Effector memory CD8-positive, alpha-beta T cell (primary cell): Measurements from ENCODE around the gene HS3ST6.
"Not testable (repeated sequence)": the region's sequence is repeated elsewhere in the genome, so short reads cannot be mapped to it uniquely, and the experiment has no call there.

Source experiments
- ATAC-seq: fragments of 150-1000 bp; cut with Tn5 transposase; replicated peaks from 2 replicates; pipeline ENCODE4 v1.10.0; 2021; ENCODE audit warnings: mild to moderate bottlenecking, moderate library complexity
- DNase-seq, 3 experiments: peaks; one replicate each; pipeline ENCODE4 v3.0.0; 2021
- H3K27ac Mint-ChIP-seq, 2 donors: one replicate each; pipeline ENCODE4 v1.8.0; 2022; ENCODE audit warnings: mild to moderate bottlenecking in 2 of 2, mixed read lengths in 2 of 2, moderate library complexity in 2 of 2
- H3K27me3 Mint-ChIP-seq, 2 donors: one replicate each; pipeline ENCODE4 v1.8.0; 2022; ENCODE audit warnings: mixed read lengths in 2 of 2
- H3K36me3 Mint-ChIP-seq: one replicate; pipeline ENCODE4 v1.8.0; 2022; ENCODE audit warnings: mild to moderate bottlenecking, moderate library complexity, mixed read lengths; ENCODE audit not compliant: insufficient read depth
- H3K4me1 Mint-ChIP-seq, 2 donors: one replicate each; pipeline ENCODE4 v1.8.0; 2022; ENCODE audit warnings: low read depth in 2 of 2, mixed read lengths in 2 of 2
- H3K4me3 Mint-ChIP-seq, 2 donors: one replicate each; pipeline ENCODE4 v1.8.0; 2022; ENCODE audit warnings: mild to moderate bottlenecking in 2 of 2, mixed read lengths in 2 of 2, moderate library complexity in 2 of 2
- H3K9me3 Mint-ChIP-seq, 2 donors: one replicate each; pipeline ENCODE4 v1.8.0; 2022; ENCODE audit warnings: mixed read lengths in 2 of 2

HS3ST6 gene

GRCh38 chr16:1929105-1929504 is 10.9 kb upstream of the HS3ST6 start:
- Mint-ChIP-seq H3K27me3 (peaks cover 5 to 25% of the 10 kb centered on the region in 2 donors), H3K27ac (no peak overlapping the region)

GRCh38 chr16:1926271-1926670 is 8.1 kb upstream of the HS3ST6 start:
- Mint-ChIP-seq H3K27ac (no peak overlapping the region), H3K36me3 (peaks cover 2% of the 10 kb centered on the region), H3K4me1 (peaks cover 0 to 2% of the 10 kb centered on the region in 2 donors), H3K27me3 (peaks cover 25 to 45% of the 10 kb centered on the region in 2 donors), H3K4me3 (no peak overlapping the region), H3K9me3 (no peaks in the 10 kb centered on the region)
- no peak for DNase-seq
- no peak for ATAC-seq

More at GRCh38 chr16:1929105-1929504, 10.9 kb upstream of the HS3ST6 start:
- Mint-ChIP-seq H3K4me1 (peaks cover 0 to 2% of the 10 kb centered on the region in 2 donors), H3K36me3 (peaks cover 2% of the 10 kb centered on the region), H3K9me3 (no peaks in the 10 kb centered on the region), H3K4me3 (peak overlapping the region; percentile 66 to 73)
- ATAC-seq (peak; percentile 11), DNase-seq (no peak)

GRCh38 chr16:1924095-1924494 is 5.9 kb upstream of the HS3ST6 start:
- Mint-ChIP-seq H3K9me3 (no peaks in the 10 kb centered on the region), H3K27ac (no peak overlapping the region), H3K4me3 (no peak overlapping the region), H3K36me3 (peaks cover 2% of the 10 kb centered on the region), H3K27me3 (peaks cover 42 to 60% of the 10 kb centered on the region in 2 donors), H3K4me1 (peaks cover 0 to 1% of the 10 kb centered on the region in 2 donors)
- no peak for DNase-seq
- no peak for ATAC-seq

GRCh38 chr16:1923299-1924034 is 5.3 kb upstream of the HS3ST6 start:
- no peaks in the 10 kb centered on the region for H3K9me3 Mint-ChIP-seq
- DNase-seq (no peak), ATAC-seq (no peak)
- peaks cover 2% of the 10 kb centered on the region for H3K36me3 Mint-ChIP-seq
- peaks cover 42 to 66% of the 10 kb centered on the region in 2 donors for H3K27me3 Mint-ChIP-seq
- H3K27ac Mint-ChIP-seq = no peak overlapping the region
- no peak overlapping the region for H3K4me3 Mint-ChIP-seq
- no peaks in the 10 kb centered on the region for H3K4me1 Mint-ChIP-seq

GRCh38 chr16:1922357-1922756 is 4.1 kb upstream of the HS3ST6 start:
- Mint-ChIP-seq H3K27me3 (peaks cover 42 to 68% of the 10 kb centered on the region in 2 donors), H3K9me3 (no peaks in the 10 kb centered on the region)

GRCh38 chr16:1920727-1921171 is 2.5 kb upstream of the HS3ST6 start:
- Mint-ChIP-seq H3K9me3 (no peaks in the 10 kb centered on the region), H3K4me1 (no peaks in the 10 kb centered on the region), H3K4me3 (no peak overlapping the region), H3K27ac (no peak overlapping the region), H3K36me3 (no peaks in the 10 kb centered on the region), H3K27me3 (peaks cover 58 to 84% of the 10 kb centered on the region in 2 donors)
- no peak for ATAC-seq
- no peak for DNase-seq

More at GRCh38 chr16:1922357-1922756, 4.1 kb upstream of the HS3ST6 start:
- no peak for ATAC-seq
- H3K36me3 Mint-ChIP-seq = peaks cover 2% of the 10 kb centered on the region
- DNase-seq = no peak
- H3K4me1 Mint-ChIP-seq = no peaks in the 10 kb centered on the region
- no peak overlapping the region for H3K27ac Mint-ChIP-seq
- H3K4me3 Mint-ChIP-seq = no peak overlapping the region

GRCh38 chr16:1920122-1920521 is 1.9 kb upstream of the HS3ST6 start:
- not testable (repeated sequence) for H3K9me3 Mint-ChIP-seq, H3K27ac Mint-ChIP-seq, H3K36me3 Mint-ChIP-seq, ATAC-seq, DNase-seq, H3K4me1 Mint-ChIP-seq, H3K4me3 Mint-ChIP-seq
- peaks cover 65 to 84% of the 10 kb centered on the region in 2 donors for H3K27me3 Mint-ChIP-seq

- DNase-seq = no peak
- H3K4me3 Mint-ChIP-seq = no peak overlapping the region
- H3K27ac Mint-ChIP-seq = no peak overlapping the region
- no peaks in the 10 kb centered on the region for H3K36me3 Mint-ChIP-seq
- no peaks in the 10 kb centered on the region for H3K4me1 Mint-ChIP-seq
- no peaks in the 10 kb centered on the region for H3K9me3 Mint-ChIP-seq
- no peak for ATAC-seq
- peaks cover 64 to 84% of the 10 kb centered on the region in 2 donors for H3K27me3 Mint-ChIP-seq
Measured at GRCh38 chr16:1919327-1919998, 1.2 kb upstream of the HS3ST6 start.

- Mint-ChIP-seq H3K4me3 (no peak overlapping the region), H3K36me3 (no peaks in the 10 kb centered on the region), H3K27me3 (peaks cover 57 to 78% of the 10 kb centered on the region in 2 donors), H3K27ac (no peak overlapping the region), H3K9me3 (no peaks in the 10 kb centered on the region), H3K4me1 (no peaks in the 10 kb centered on the region)
- no peak for DNase-seq
- ATAC-seq = no peak
Measured at GRCh38 chr16:1917665-1918350, 407 bp downstream of the HS3ST6 start.

- Mint-ChIP-seq H3K27ac (no peak overlapping the region), H3K4me3 (no peak overlapping the region), H3K9me3 (no peaks in the 10 kb centered on the region), H3K36me3 (no peaks in the 10 kb centered on the region), H3K4me1 (no peaks in the 10 kb centered on the region), H3K27me3 (peaks cover 50 to 75% of the 10 kb centered on the region in 2 donors)
- ATAC-seq (no peak), DNase-seq (no peak)
Measured at GRCh38 chr16:1917056-1917664, 1.1 kb downstream of the HS3ST6 start.

- ATAC-seq = no peak
- Mint-ChIP-seq H3K4me3 (no peak overlapping the region), H3K36me3 (no peaks in the 10 kb centered on the region), H3K9me3 (no peaks in the 10 kb centered on the region), H3K27me3 (peaks cover 47 to 70% of the 10 kb centered on the region in 2 donors), H3K4me1 (no peaks in the 10 kb centered on the region), H3K27ac (no peak overlapping the region)
- DNase-seq = no peak
Measured at GRCh38 chr16:1916640-1916990, 1.6 kb downstream of the HS3ST6 start.

- Mint-ChIP-seq H3K36me3 (no peaks in the 10 kb centered on the region), H3K4me1 (no peaks in the 10 kb centered on the region), H3K27me3 (peaks cover 41 to 64% of the 10 kb centered on the region in 2 donors), H3K9me3 (no peaks in the 10 kb centered on the region), H3K27ac (no peak overlapping the region), H3K4me3 (no peak overlapping the region)
- ATAC-seq (no peak), DNase-seq (no peak)
Measured at GRCh38 chr16:1915732-1916639, 2.2 kb downstream of the HS3ST6 start.
